ENCODE results near the gene PCBP3.

PCBP3 gene

GRCh38 chr21:45768740-45769048, 125.2 kb downstream of the PCBP3 start:
- Histone ChIP-seq H3K27me3 (ENCODE audit: control insufficient read depth in 1 of 2, insufficient read depth in 1 of 2, low read length in 2 of 2) (peaks cover 0 to 4% of the 10 kb centered on the region in 2 experiments), H4K8ac (ENCODE audit: low read length) (no peak overlapping the region), H2BK12ac (ENCODE audit: low read length in 2 of 2) (no peak overlapping the region), H3K4me2 (ENCODE audit: low read length, poor library complexity, severe bottlenecking) (no peak overlapping the region), H2AFZ (ENCODE audit: low read depth, low read length) (no peak overlapping the region), H2AK5ac (ENCODE audit: low read length, severe bottlenecking) (no peak overlapping the region), H3K9ac (ENCODE audit: low read length) (no peak overlapping the region), H3K9me3 (ENCODE audit: control insufficient read depth, low read length) (peaks cover 10% of the 10 kb centered on the region), H3K18ac (ENCODE audit: low read depth in 1 of 2, low read length in 2 of 2) (no peak overlapping the region), H4K91ac (ENCODE audit: low read length) (no peak overlapping the region), H3K36me3 (ENCODE audit: control insufficient read depth in 1 of 2, insufficient read depth in 2 of 2, low read depth in 1 of 2, low read length in 2 of 2) (peaks cover 5 to 8% of the 10 kb centered on the region in 2 experiments), H3K79me1 (replicated peaks; ENCODE audit: low read length, poor library complexity, severe bottlenecking) (peaks cover 11% of the 10 kb centered on the region), H3K27ac (ENCODE audit: low read length, poor library complexity, severe bottlenecking) (no peak overlapping the region), H3K14ac (ENCODE audit: low read length in 2 of 2) (peak overlapping the region in 1 of 2 experiments; percentile 73), H3K23ac (ENCODE audit: low read length in 2 of 2) (no peak overlapping the region), H3K4ac (ENCODE audit: low read depth in 1 of 2, low read length in 2 of 2) (no peak overlapping the region), H2BK5ac (ENCODE audit: low read depth, low read length, poor library complexity, severe bottlenecking) (no peak overlapping the region), H2BK120ac (ENCODE audit: low read depth, low read length) (no peak overlapping the region), H3K4me3 (ENCODE audit: insufficient read depth in 1 of 2, low read depth in 1 of 2, low read length in 2 of 2) (no peak overlapping the region), H2BK15ac (ENCODE audit: low read depth, poor library complexity, severe bottlenecking) (no peak overlapping the region), H3K4me1 (ENCODE audit: control insufficient read depth, insufficient read depth, low read depth, low read length) (peaks cover 13% of the 10 kb centered on the region)
- 79% methylated on average over 11 of the region's 11 CpGs for WGBS
- no peak for DNase-seq

- no peak overlapping the region for H3K4ac ChIP-seq (ENCODE audit: low read depth in 1 of 2, low read length in 2 of 2)
- no peak overlapping the region for H3K14ac ChIP-seq (ENCODE audit: low read length in 2 of 2)
- no peak overlapping the region for H4K91ac ChIP-seq (ENCODE audit: low read length)
- peaks cover 0 to 4% of the 10 kb centered on the region in 2 experiments for H3K27me3 ChIP-seq (ENCODE audit: control insufficient read depth in 1 of 2, insufficient read depth in 1 of 2, low read length in 2 of 2)
- H3K18ac ChIP-seq (ENCODE audit: low read depth in 1 of 2, low read length in 2 of 2) = no peak overlapping the region
- 91% methylated on average over 14 of the region's 14 CpGs for WGBS
- no peak overlapping the region for H3K9ac ChIP-seq (ENCODE audit: low read length)
- DNase-seq = no peak
- no peak overlapping the region for H2BK5ac ChIP-seq (ENCODE audit: low read depth, low read length, poor library complexity, severe bottlenecking)
- H3K27ac ChIP-seq (ENCODE audit: low read length, poor library complexity, severe bottlenecking) = no peak overlapping the region
- H3K36me3 ChIP-seq (ENCODE audit: control insufficient read depth in 1 of 2, insufficient read depth in 2 of 2, low read depth in 1 of 2, low read length in 2 of 2) = peaks cover 5 to 8% of the 10 kb centered on the region in 2 experiments
- peaks cover 11% of the 10 kb centered on the region for H3K9me3 ChIP-seq (ENCODE audit: control insufficient read depth, low read length)
- peaks cover 11% of the 10 kb centered on the region for H3K79me1 ChIP-seq (replicated peaks; ENCODE audit: low read length, poor library complexity, severe bottlenecking)
- no peak overlapping the region for H2BK12ac ChIP-seq (ENCODE audit: low read length in 2 of 2)
- H3K4me2 ChIP-seq (ENCODE audit: low read length, poor library complexity, severe bottlenecking) = no peak overlapping the region
- no peak overlapping the region for H4K8ac ChIP-seq (ENCODE audit: low read length)
- peaks cover 13% of the 10 kb centered on the region for H3K4me1 ChIP-seq (ENCODE audit: control insufficient read depth, insufficient read depth, low read depth, low read length)
- no peak overlapping the region for H2AFZ ChIP-seq (ENCODE audit: low read depth, low read length)
- no peak overlapping the region for H3K4me3 ChIP-seq (ENCODE audit: insufficient read depth in 1 of 2, low read depth in 1 of 2, low read length in 2 of 2)
- H2BK120ac ChIP-seq (ENCODE audit: low read depth, low read length) = no peak overlapping the region
- H3K23ac ChIP-seq (ENCODE audit: low read length in 2 of 2) = no peak overlapping the region
- H2BK15ac ChIP-seq (ENCODE audit: low read depth, poor library complexity, severe bottlenecking) = no peak overlapping the region
- no peak overlapping the region for H2AK5ac ChIP-seq (ENCODE audit: low read length, severe bottlenecking)
Measured at GRCh38 chr21:45769294-45769693, 125.8 kb downstream of the PCBP3 start.

- Histone ChIP-seq H3K36me3 (ENCODE audit: control insufficient read depth in 1 of 2, insufficient read depth in 2 of 2, low read depth in 1 of 2, low read length in 2 of 2) (peaks cover 5 to 6% of the 10 kb centered on the region in 2 experiments), H4K8ac (ENCODE audit: low read length) (no peak overlapping the region), H3K27ac (ENCODE audit: low read length, poor library complexity, severe bottlenecking) (no peak overlapping the region), H2BK120ac (ENCODE audit: low read depth, low read length) (no peak overlapping the region), H2BK12ac (ENCODE audit: low read length in 2 of 2) (no peak overlapping the region), H3K18ac (ENCODE audit: low read depth in 1 of 2, low read length in 2 of 2) (no peak overlapping the region), H3K23ac (ENCODE audit: low read length in 2 of 2) (no peak overlapping the region), H3K14ac (ENCODE audit: low read length in 2 of 2) (no peak overlapping the region), H4K91ac (ENCODE audit: low read length) (no peak overlapping the region), H3K79me1 (replicated peaks; ENCODE audit: low read length, poor library complexity, severe bottlenecking) (peaks cover 10% of the 10 kb centered on the region), H2BK15ac (ENCODE audit: low read depth, poor library complexity, severe bottlenecking) (no peak overlapping the region), H2BK5ac (ENCODE audit: low read depth, low read length, poor library complexity, severe bottlenecking) (no peak overlapping the region), H3K4ac (ENCODE audit: low read depth in 1 of 2, low read length in 2 of 2) (no peak overlapping the region), H3K4me3 (ENCODE audit: insufficient read depth in 1 of 2, low read depth in 1 of 2, low read length in 2 of 2) (no peak overlapping the region), H3K9ac (ENCODE audit: low read length) (no peak overlapping the region), H3K27me3 (ENCODE audit: control insufficient read depth in 1 of 2, insufficient read depth in 1 of 2, low read length in 2 of 2) (peaks cover 0 to 4% of the 10 kb centered on the region in 2 experiments), H3K9me3 (ENCODE audit: control insufficient read depth, low read length) (peaks cover 11% of the 10 kb centered on the region), H2AK5ac (ENCODE audit: low read length, severe bottlenecking) (no peak overlapping the region), H3K4me2 (ENCODE audit: low read length, poor library complexity, severe bottlenecking) (no peak overlapping the region), H2AFZ (ENCODE audit: low read depth, low read length) (no peak overlapping the region), H3K4me1 (ENCODE audit: control insufficient read depth, insufficient read depth, low read depth, low read length) (peaks cover 11% of the 10 kb centered on the region)
- DNase-seq = no peak
- 92% methylated on average over 9 of the region's 16 CpGs for WGBS
Measured at GRCh38 chr21:45769896-45770295, 126.4 kb downstream of the PCBP3 start.

GRCh38 chr21:45772180-45772579, 128.7 kb downstream of the PCBP3 start:
- no peak overlapping the region for H3K14ac ChIP-seq (ENCODE audit: low read length in 2 of 2)
- H3K9me3 ChIP-seq (ENCODE audit: control insufficient read depth, low read length) = peaks cover 26% of the 10 kb centered on the region
- peaks cover 9% of the 10 kb centered on the region for H3K4me1 ChIP-seq (ENCODE audit: control insufficient read depth, insufficient read depth, low read depth, low read length)
- H3K4me3 ChIP-seq (ENCODE audit: insufficient read depth in 1 of 2, low read depth in 1 of 2, low read length in 2 of 2) = no peak overlapping the region
- no peak for DNase-seq
- no peak overlapping the region for H3K4ac ChIP-seq (ENCODE audit: low read depth in 1 of 2, low read length in 2 of 2)
- H4K91ac ChIP-seq (ENCODE audit: low read length) = no peak overlapping the region
- no peak overlapping the region for H2BK15ac ChIP-seq (ENCODE audit: low read depth, poor library complexity, severe bottlenecking)
- H3K18ac ChIP-seq (ENCODE audit: low read depth in 1 of 2, low read length in 2 of 2) = no peak overlapping the region
- no peak overlapping the region for H2AFZ ChIP-seq (ENCODE audit: low read depth, low read length)
- no peak overlapping the region for H3K9ac ChIP-seq (ENCODE audit: low read length)
- peaks cover 5% of the 10 kb centered on the region in 2 experiments for H3K36me3 ChIP-seq (ENCODE audit: control insufficient read depth in 1 of 2, insufficient read depth in 2 of 2, low read depth in 1 of 2, low read length in 2 of 2)
- H3K79me1 ChIP-seq (replicated peaks; ENCODE audit: low read length, poor library complexity, severe bottlenecking) = peaks cover 7% of the 10 kb centered on the region
- H3K27me3 ChIP-seq (ENCODE audit: control insufficient read depth in 1 of 2, insufficient read depth in 1 of 2, low read length in 2 of 2) = peaks cover 0 to 4% of the 10 kb centered on the region in 2 experiments
- H3K4me2 ChIP-seq (ENCODE audit: low read length, poor library complexity, severe bottlenecking) = no peak overlapping the region
- no peak overlapping the region for H3K27ac ChIP-seq (ENCODE audit: low read length, poor library complexity, severe bottlenecking)
- no peak overlapping the region for H3K23ac ChIP-seq (ENCODE audit: low read length in 2 of 2)
- H4K8ac ChIP-seq (ENCODE audit: low read length) = no peak overlapping the region
- no peak overlapping the region for H2AK5ac ChIP-seq (ENCODE audit: low read length, severe bottlenecking)
- H2BK5ac ChIP-seq (ENCODE audit: low read depth, low read length, poor library complexity, severe bottlenecking) = no peak overlapping the region
- no peak overlapping the region for H2BK120ac ChIP-seq (ENCODE audit: low read depth, low read length)
- H2BK12ac ChIP-seq (ENCODE audit: low read length in 2 of 2) = no peak overlapping the region
